Activated naive CD8-positive, alpha-beta T cell treated with anti-CD3 and anti-CD28 coated beads, Interleukin-2, amount 10 ng/mL, durations not matched to agents 7 days and 5 days (primary cell): ENCODE results near the gene IPO11. TPM values are rescaled to one million over a fixed set of nuclear protein-coding genes. Genes with fewer than 3 reads are reported as not detected.

Source experiments
- ATAC-seq: fragments of 150-1000 bp; cut with Tn5 transposase; one replicate; pipeline ENCODE4 v1.10.0; 2021; ENCODE audit warnings: low read depth, moderate library complexity
- POLR2A ChIA-PET: fragments of 350-600 bp; sonication (Branson Sonifier 250); formaldehyde crosslinking; loops from one replicate; lab custom pipeline; 2021; ENCODE audit warnings: antibody characterized with exemption; lab: Charles Lee
- DNase-seq: peaks from one replicate; pipeline ENCODE4 v3.0.0; 2021
- H3K27ac Mint-ChIP-seq: one replicate; pipeline ENCODE4 v1.8.0; 2022; ENCODE audit warnings: mild to moderate bottlenecking, mixed read lengths
- H3K27me3 Mint-ChIP-seq: one replicate; pipeline ENCODE4 v1.8.0; 2022; ENCODE audit warnings: mild to moderate bottlenecking, moderate library complexity, mixed read lengths
- H3K36me3 Mint-ChIP-seq: one replicate; pipeline ENCODE4 v1.8.0; 2021; ENCODE audit warnings: mild to moderate bottlenecking, mixed read lengths
- H3K4me1 Mint-ChIP-seq: one replicate; pipeline ENCODE4 v1.8.0; 2021; ENCODE audit warnings: mixed read lengths
- H3K4me3 Mint-ChIP-seq: one replicate; pipeline ENCODE4 v1.8.0; 2022; ENCODE audit warnings: mild to moderate bottlenecking, moderate library complexity, mixed read lengths
- H3K9me3 Mint-ChIP-seq: one replicate; pipeline ENCODE4 v1.8.0; 2021; ENCODE audit warnings: mixed read lengths
- total RNA-seq, 2 experiments: library from RNA; stranded (reverse); gene quantifications; one replicate each; pipeline ENCODE4 v1.2.3, GENCODE V29; 2021

The IPO11 gene
- total RNA-seq, 2 experiments from 2014 or later, result 26.5 to 26.6 TPM

DNA sequence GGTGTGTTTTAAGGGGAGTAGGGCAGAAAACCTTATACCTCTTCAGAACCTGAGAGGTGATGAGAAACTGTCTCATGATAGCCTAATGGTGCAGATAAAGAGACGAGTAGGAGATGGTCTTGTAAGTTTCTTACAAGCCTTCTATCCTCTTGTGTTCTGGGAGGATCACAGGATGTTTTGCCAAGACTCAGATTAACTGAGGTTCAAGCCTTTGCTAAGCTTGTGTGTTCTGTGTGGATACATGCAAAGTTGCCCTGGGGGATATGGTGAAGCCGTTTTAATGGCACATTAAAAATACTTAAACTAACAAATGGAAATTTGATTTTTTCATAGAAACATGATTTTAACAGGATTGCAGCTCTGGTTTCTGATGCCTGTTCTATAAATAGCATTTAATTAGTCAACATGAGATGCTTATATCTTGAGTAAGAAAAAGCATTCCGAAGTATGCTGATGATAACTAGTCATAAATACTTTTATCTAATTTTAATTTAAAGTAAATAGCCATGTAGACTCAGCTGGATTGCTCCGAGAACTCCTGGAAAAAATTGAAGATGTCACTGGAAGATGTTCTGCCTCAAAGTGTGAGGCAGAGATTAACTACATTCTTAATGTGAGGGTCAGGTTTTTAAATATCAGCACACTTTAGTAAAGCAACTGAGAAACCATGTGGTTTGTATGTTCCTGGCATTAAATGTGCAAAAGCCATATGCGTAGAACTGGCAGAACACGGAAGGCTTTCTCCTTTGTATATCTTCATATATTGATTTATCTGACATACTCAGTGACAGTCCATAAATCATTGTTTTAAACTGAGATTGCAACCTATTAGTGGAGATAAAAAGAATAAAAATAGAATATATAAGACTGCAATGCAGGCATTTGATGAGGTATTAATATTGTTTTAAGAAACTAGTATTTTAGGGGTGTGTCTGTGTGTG lies 53.7 kb downstream of the IPO11 start:
- Mint-ChIP-seq H3K4me1 (peaks cover 2% of the 10 kb centered on the region), H3K27me3 (no peaks in the 10 kb centered on the region), H3K27ac (no peak overlapping the region), H3K9me3 (no peaks in the 10 kb centered on the region), H3K4me3 (no peak overlapping the region), H3K36me3 (peaks cover 2% of the 10 kb centered on the region)
- POLR2A ChIA-PET, result no interaction called here
- no peak for ATAC-seq
- no peak for DNase-seq

DNA sequence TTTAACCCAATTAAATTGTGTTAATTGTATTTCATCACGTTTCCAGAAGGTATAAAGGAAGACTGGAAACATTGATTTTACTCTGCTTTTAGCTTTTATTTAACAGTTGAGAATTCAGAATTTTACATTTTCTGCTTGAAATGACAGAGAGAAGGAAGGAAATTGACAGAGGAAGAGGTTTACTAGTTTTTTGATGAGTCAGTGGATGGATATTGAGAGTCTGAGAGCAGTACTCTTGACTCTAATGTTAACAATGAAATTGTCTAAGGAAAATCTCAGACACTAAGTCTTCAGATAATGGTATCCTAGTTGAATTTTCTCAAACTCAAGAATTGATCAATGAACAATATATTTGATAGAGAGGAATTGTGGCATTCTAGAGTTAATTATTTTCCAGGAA lies 60.6 kb downstream of the IPO11 start:
- peaks cover 9% of the 10 kb centered on the region for H3K4me1 Mint-ChIP-seq
- H3K36me3 Mint-ChIP-seq, result peaks cover 3% of the 10 kb centered on the region
- POLR2A ChIA-PET, result no interaction called here
- ATAC-seq (no peak), DNase-seq (no peak)
- no peak overlapping the region for H3K4me3 Mint-ChIP-seq
- H3K27ac Mint-ChIP-seq, result no peak overlapping the region
- H3K27me3 Mint-ChIP-seq, result no peaks in the 10 kb centered on the region
- H3K9me3 Mint-ChIP-seq, result no peaks in the 10 kb centered on the region

DNA sequence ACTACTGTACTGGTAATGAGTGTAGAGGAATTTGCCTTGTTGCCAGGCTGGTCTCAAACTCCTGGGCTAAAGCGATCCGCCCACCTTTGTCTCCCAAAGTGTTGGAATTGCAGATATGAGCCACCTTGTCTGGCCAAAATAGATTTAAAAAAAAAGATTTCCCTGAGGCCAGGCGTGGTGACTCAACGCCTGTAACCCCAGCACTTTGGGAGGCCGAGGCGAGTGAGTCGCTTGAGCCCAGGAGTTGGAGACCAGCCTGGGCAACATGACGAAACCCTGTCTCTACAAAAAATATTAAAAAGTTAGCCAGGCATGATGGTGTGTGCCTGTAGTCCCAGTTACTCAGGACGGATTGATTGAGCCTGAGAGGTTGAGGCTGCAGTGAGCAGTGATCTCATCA lies 62.5 kb downstream of the IPO11 start:
- Mint-ChIP-seq H3K27me3 (no peaks in the 10 kb centered on the region), H3K4me3 (no peak overlapping the region), H3K36me3 (peaks cover 17% of the 10 kb centered on the region), H3K4me1 (peaks cover 9% of the 10 kb centered on the region), H3K27ac (no peak overlapping the region), H3K9me3 (no peaks in the 10 kb centered on the region)
- ATAC-seq, result no peak
- no peak for DNase-seq
- POLR2A ChIA-PET, result no interaction called here

DNA sequence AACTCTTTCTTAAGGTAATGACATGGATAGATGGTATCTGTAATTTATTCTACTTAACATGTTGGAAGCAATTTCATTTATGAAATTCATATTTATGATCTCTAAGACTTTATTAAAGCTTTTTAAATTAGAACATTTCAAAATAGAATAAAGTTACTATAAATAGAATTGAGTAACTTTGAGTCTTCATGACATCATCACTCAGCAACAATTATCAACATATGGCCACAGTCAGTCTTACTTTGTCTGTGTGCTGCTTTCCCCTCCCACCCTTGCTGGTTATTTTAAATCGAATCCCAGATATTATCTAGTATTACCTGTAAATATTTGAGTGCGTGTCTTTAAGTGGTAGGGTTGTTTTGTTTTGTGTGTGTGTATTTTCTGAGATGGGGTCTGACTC lies 65.2 kb downstream of the IPO11 start:
- ATAC-seq (no peak), DNase-seq (no peak)
- Mint-ChIP-seq H3K4me3 (no peak overlapping the region), H3K27me3 (no peaks in the 10 kb centered on the region), H3K4me1 (peaks cover 7% of the 10 kb centered on the region), H3K27ac (no peak overlapping the region), H3K36me3 (peaks cover 27% of the 10 kb centered on the region), H3K9me3 (no peaks in the 10 kb centered on the region)
- POLR2A ChIA-PET, result no interaction called here

DNA sequence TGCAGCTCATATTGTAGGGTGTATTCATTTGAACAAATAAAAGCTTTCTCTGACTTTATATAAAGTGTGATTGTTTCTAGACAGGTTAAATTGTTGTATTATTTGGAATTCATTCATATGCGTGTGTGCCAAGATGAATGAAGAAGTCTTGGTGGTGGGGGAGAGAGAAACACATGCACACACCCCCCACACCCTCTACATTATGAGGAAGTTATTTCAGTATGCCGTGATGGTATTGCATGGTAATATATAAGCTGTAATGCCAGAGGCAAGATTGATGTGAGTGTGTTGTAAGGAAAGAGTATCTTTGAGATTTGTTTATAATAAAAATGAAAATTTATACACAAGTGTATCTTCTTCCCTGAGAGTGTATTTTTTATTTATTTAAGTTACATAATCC lies 71.0 kb downstream of the IPO11 start:
- Mint-ChIP-seq H3K27me3 (no peaks in the 10 kb centered on the region), H3K27ac (no peak overlapping the region), H3K9me3 (no peaks in the 10 kb centered on the region), H3K36me3 (peaks cover 27% of the 10 kb centered on the region), H3K4me3 (no peak overlapping the region), H3K4me1 (no peaks in the 10 kb centered on the region)
- ATAC-seq (no peak), DNase-seq (no peak)
- POLR2A ChIA-PET, result no interaction called here

DNA sequence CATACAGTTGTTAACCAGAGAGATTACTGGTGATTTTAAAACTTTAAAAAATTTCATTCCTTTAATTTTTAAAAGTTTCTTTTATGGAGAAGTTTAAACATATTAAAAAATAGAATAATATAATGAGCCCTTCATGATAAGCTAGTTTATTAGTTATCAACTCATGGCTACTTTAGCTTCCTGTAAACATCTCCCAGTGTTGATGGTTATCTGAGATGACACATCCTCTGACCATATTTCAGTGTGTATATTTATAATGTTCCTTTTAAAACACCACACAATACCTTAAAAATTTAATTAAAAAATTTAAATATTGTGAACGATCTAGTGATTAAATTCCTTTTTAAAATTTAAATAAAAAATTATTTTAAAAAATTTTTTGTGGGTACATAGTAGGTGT lies 74.1 kb downstream of the IPO11 start:
- ATAC-seq (no peak), DNase-seq (no peak)
- Mint-ChIP-seq H3K36me3 (peaks cover 8% of the 10 kb centered on the region), H3K4me1 (no peaks in the 10 kb centered on the region), H3K9me3 (no peaks in the 10 kb centered on the region), H3K27me3 (no peaks in the 10 kb centered on the region), H3K4me3 (no peak overlapping the region), H3K27ac (no peak overlapping the region)
- POLR2A ChIA-PET, result no interaction called here

DNA sequence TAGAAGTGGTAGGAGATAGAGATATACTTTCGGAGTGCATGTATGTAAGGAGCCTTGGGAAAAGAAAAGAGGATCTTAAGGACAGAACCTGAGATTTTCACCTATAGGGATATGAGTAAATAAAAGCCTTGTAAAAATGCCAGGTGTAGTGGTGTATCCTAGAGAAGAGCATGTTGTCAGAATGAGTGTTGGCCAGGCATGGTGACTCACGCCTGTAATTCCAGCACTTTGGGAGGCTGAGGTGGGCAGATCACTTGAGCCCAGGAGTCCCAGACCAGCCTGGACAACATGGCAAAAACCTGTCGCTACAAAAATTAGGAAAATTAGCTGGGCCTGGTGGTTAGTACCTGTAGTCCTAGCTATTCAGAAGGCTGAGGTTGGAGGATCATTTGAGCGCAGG lies 76.0 kb downstream of the IPO11 start:
- POLR2A ChIA-PET, result no interaction called here
- no peak for ATAC-seq
- no peak for DNase-seq
- Mint-ChIP-seq H3K4me1 (no peaks in the 10 kb centered on the region), H3K9me3 (no peaks in the 10 kb centered on the region), H3K27me3 (no peaks in the 10 kb centered on the region), H3K27ac (no peak overlapping the region), H3K4me3 (no peak overlapping the region), H3K36me3 (peaks cover 13% of the 10 kb centered on the region)

DNA sequence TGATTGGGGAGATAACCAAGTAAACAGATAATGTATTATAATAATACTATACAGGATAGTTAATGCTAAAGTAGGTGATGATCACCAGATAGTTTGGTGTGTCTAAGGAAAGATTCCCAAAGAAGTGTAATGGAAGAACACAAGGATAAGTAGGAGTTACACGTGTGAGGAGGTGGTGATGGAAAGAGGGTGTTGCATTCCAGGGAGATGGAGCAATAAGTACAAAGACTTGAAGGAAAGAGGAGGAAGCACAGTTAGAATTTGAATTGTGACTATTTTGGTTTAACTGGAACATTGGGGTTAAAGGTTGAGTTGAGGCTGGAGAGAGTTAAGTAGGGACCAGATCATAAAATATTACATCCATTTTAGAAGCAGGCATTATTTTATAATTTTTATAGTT lies 76.9 kb downstream of the IPO11 start:
- H3K4me3 Mint-ChIP-seq, result no peak overlapping the region
- no peak for ATAC-seq
- POLR2A ChIA-PET, result no interaction called here
- H3K4me1 Mint-ChIP-seq, result no peaks in the 10 kb centered on the region
- no peaks in the 10 kb centered on the region for H3K9me3 Mint-ChIP-seq
- H3K27ac Mint-ChIP-seq, result no peak overlapping the region
- no peaks in the 10 kb centered on the region for H3K27me3 Mint-ChIP-seq
- H3K36me3 Mint-ChIP-seq, result peaks cover 12% of the 10 kb centered on the region
- no peak for DNase-seq

DNA sequence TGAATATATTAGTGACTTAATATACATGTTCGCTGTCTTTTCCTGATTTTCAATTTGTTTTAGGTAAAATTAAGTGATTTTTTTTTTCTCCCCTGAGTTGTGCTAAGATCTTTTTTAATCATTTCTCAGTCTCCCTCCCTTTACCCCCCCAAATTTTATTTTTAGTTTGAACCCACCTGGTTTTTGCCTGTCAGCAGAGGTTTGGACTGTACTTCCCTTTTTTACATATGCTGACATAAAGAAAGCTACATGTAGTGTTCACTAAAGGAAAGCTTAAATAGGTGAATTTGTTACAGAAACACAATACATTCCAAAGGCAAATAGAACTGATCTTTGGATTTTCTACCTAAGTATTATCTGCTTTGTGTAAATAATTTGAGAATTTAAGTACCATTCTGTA lies 82.2 kb downstream of the IPO11 start:
- H3K4me1 Mint-ChIP-seq, result no peaks in the 10 kb centered on the region
- POLR2A ChIA-PET, result no interaction called here
- H3K4me3 Mint-ChIP-seq, result no peak overlapping the region
- no peak overlapping the region for H3K27ac Mint-ChIP-seq
- no peaks in the 10 kb centered on the region for H3K27me3 Mint-ChIP-seq
- DNase-seq (no peak), ATAC-seq (no peak)
- peaks cover 8% of the 10 kb centered on the region for H3K36me3 Mint-ChIP-seq
- H3K9me3 Mint-ChIP-seq, result no peaks in the 10 kb centered on the region

DNA sequence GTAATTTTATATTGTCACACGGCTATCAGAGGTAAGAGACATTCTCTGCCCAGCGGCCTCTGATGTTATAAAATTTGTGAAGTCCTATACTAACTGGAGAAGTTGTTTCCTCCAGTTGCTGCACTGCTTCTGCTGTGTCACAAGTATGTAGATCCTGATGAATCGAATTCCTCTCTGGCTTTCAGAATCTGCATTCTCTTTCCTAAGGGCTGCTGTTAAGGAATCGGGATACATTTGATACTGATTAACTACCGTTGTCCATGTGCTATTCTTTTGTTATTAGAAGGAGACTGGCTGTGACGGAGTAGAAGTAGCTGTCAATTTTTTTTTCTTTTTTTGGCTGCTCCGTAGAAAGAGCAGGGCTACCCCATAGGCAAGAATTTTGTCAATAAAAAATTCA lies 84.3 kb downstream of the IPO11 start:
- no peaks in the 10 kb centered on the region for H3K4me1 Mint-ChIP-seq
- H3K27me3 Mint-ChIP-seq, result no peaks in the 10 kb centered on the region
- ATAC-seq, result no peak

DNA sequence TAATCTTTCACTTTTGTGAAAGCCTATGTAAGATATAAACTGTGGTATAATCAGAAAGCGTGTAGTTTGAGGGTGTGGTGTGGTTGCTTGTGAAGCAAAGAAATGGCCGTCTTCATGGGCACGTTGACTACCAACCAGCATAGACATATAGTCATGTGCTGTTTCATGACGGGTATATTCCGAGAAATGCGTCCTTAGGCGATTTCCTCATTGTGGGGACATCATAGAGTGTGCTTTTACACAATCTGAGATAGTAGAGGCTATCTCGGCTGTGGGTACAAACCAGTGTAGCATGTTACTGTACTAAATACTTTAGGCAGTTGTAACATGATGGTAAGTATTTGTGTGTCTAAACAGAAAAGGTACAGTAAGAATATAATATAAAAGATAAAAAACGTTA lies 86.4 kb downstream of the IPO11 start:
- DNase-seq (no peak), ATAC-seq (no peak)
- Mint-ChIP-seq H3K27me3 (no peaks in the 10 kb centered on the region), H3K27ac (no peak overlapping the region), H3K9me3 (no peaks in the 10 kb centered on the region), H3K36me3 (peaks cover 2% of the 10 kb centered on the region), H3K4me1 (peaks cover 2% of the 10 kb centered on the region), H3K4me3 (no peak overlapping the region)
- POLR2A ChIA-PET, result no interaction called here

More for the DNA sequence above, 84.3 kb downstream of the IPO11 start:
- H3K27ac Mint-ChIP-seq, result no peak overlapping the region
- no peak overlapping the region for H3K4me3 Mint-ChIP-seq
- H3K9me3 Mint-ChIP-seq, result no peaks in the 10 kb centered on the region
- no peak for DNase-seq
- POLR2A ChIA-PET, result no interaction called here
- H3K36me3 Mint-ChIP-seq, result peaks cover 4% of the 10 kb centered on the region

DNA sequence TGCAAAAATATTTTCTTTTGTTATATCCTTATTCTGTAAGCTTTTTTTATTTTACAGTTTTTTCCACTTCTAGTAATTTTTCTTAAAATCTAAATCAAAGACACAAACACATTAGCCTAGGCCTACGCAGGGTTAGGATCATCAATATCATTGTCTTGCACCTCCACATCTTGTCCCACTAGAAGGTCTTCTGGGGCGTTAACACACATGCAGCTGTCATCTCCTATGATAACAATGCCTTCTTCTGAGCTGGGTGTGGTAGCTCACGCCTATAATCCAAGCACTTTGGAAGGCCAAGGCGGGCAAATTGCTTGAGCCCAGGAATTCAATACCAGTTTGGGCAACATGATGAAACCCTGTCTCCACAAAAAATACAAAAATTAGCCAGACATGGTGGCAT lies 87.2 kb downstream of the IPO11 start:
- Mint-ChIP-seq H3K4me3 (no peak overlapping the region), H3K27me3 (no peaks in the 10 kb centered on the region), H3K36me3 (peaks cover 2% of the 10 kb centered on the region), H3K9me3 (no peaks in the 10 kb centered on the region), H3K4me1 (peaks cover 2% of the 10 kb centered on the region), H3K27ac (no peak overlapping the region)
- POLR2A ChIA-PET, result no interaction called here
- no peak for DNase-seq
- no peak for ATAC-seq

DNA sequence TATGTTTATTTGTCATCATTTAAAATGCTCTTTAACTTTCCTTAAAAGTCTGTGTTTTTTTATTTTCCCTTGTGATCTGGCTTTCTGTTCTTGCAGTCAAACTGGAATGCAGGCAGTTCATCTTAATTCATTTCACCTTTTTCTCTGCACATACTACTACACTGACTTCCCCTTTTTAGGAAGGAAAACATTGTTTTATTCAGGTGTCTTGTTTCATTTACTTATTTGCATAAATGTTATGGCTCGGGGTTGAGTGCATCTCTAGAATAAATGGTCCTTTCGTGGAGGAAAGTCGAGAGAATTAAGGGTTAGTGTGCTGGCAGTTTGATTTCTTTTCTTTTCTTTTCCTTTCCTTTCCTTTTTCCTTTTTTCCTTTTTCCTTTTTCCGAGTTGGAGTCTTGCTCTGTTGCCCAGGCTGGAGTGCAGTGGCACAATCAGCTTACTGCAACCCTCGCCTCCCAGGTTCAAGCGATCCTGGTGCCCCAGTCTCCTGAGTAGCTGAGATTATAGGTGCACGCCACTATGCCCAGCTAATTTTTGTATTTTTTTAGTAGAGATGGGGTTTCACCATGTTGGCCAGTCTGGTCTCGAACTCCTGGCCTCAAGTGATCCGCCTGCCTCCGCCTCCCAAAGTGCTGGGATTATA lies 90.0 kb downstream of the IPO11 start:
- Mint-ChIP-seq H3K4me3 (no peak overlapping the region), H3K4me1 (peaks cover 2% of the 10 kb centered on the region), H3K27me3 (no peaks in the 10 kb centered on the region), H3K27ac (no peak overlapping the region), H3K9me3 (no peaks in the 10 kb centered on the region), H3K36me3 (peaks cover 7% of the 10 kb centered on the region)
- no peak for ATAC-seq
- no peak for DNase-seq
- POLR2A ChIA-PET, result no interaction called here

DNA sequence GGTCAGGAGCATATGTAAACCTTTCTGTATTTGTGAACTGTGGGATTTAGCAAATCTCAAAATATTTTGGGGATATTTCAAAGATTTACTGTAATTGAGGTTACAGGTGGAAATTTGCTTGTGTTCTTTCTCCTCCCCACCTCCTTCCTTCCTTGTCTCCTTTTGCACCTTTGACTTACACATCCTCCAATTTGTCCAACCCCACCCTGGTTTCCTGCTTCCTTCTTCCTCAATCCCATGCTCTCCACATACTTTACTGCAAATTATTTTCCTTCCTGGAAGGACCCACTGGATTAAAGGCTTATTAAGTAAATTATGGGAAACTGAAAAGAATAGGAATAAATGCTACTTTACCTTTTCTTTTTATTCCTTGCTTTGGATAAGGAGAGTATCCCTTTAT lies 91.6 kb downstream of the IPO11 start:
- POLR2A ChIA-PET, result no interaction called here
- H3K36me3 Mint-ChIP-seq, result peaks cover 12% of the 10 kb centered on the region
- peaks cover 2% of the 10 kb centered on the region for H3K4me1 Mint-ChIP-seq
- ATAC-seq (no peak), DNase-seq (no peak)
- no peaks in the 10 kb centered on the region for H3K27me3 Mint-ChIP-seq
- peaks cover 3% of the 10 kb centered on the region for H3K9me3 Mint-ChIP-seq
- no peak overlapping the region for H3K4me3 Mint-ChIP-seq
- no peak overlapping the region for H3K27ac Mint-ChIP-seq
